SHP77 treated with DMSO at 0.1 percent for 48 hours (cell line): ENCODE results near the gene ZFYVE21.

Experiments used
- DNase-seq: peaks from one replicate; lab custom pipeline; 2025; lab: John Stamatoyannopoulos, UW

The ZFYVE21 gene

GRCh38 chr14:103705504-103706284, 9.9 kb upstream of the ZFYVE21 start:
- DNase-seq = no peak

GRCh38 chr14:103706551-103707328, 8.9 kb upstream of the ZFYVE21 start:
- no peak for DNase-seq

- DNase-seq = no peak
Observed at GRCh38 chr14:103707329-103708263, 8.0 kb upstream of the ZFYVE21 start.

GRCh38 chr14:103708750-103709187, 6.8 kb upstream of the ZFYVE21 start:
- no peak for DNase-seq

GRCh38 chr14:103709814-103710213, 5.8 kb upstream of the ZFYVE21 start:
- no peak for DNase-seq

- DNase-seq = no peak
Observed at GRCh38 chr14:103710771-103711377, 4.7 kb upstream of the ZFYVE21 start.

GRCh38 chr14:103711516-103712431, 3.8 kb upstream of the ZFYVE21 start:
- no peak for DNase-seq

GRCh38 chr14:103712633-103713247, 2.9 kb upstream of the ZFYVE21 start:
- no peak for DNase-seq

- no peak for DNase-seq
Observed at GRCh38 chr14:103713304-103714062, 2.1 kb upstream of the ZFYVE21 start.

GRCh38 chr14:103714063-103714724, 1.4 kb upstream of the ZFYVE21 start:
- DNase-seq = no peak

- no peak for DNase-seq
Observed at GRCh38 chr14:103716091-103716801, 636 bp downstream of the ZFYVE21 start.

- no peak for DNase-seq
Observed at GRCh38 chr14:103716899-103717411, 1.3 kb downstream of the ZFYVE21 start.

- DNase-seq = no peak
Observed at GRCh38 chr14:103718572-103718971, 3.0 kb downstream of the ZFYVE21 start.

GRCh38 chr14:103719751-103720150, 4.1 kb downstream of the ZFYVE21 start:
- no peak for DNase-seq

- DNase-seq = no peak
Observed at GRCh38 chr14:103721334-103722120, 5.9 kb downstream of the ZFYVE21 start.

GRCh38 chr14:103723748-103724081, 8.1 kb downstream of the ZFYVE21 start:
- DNase-seq = no peak

- DNase-seq = no peak
Observed at GRCh38 chr14:103724116-103724515, 8.5 kb downstream of the ZFYVE21 start.
